HG02571 (cell line): Measurements from ENCODE around the gene NDUFB11.
"Not testable (repeated sequence)": the region's sequence is repeated elsewhere in the genome, so short reads cannot be mapped to it uniquely, and the experiment has no call there.

Experiments
- ATAC-seq: cut with Tn5 transposase; IDR thresholded peaks from one replicate; pipeline ENCODE4 v1.9.1; 2021; ENCODE audit warnings: mild to moderate bottlenecking, moderate library complexity; ENCODE audit not compliant: unreplicated experiment

The NDUFB11 gene

DNA sequence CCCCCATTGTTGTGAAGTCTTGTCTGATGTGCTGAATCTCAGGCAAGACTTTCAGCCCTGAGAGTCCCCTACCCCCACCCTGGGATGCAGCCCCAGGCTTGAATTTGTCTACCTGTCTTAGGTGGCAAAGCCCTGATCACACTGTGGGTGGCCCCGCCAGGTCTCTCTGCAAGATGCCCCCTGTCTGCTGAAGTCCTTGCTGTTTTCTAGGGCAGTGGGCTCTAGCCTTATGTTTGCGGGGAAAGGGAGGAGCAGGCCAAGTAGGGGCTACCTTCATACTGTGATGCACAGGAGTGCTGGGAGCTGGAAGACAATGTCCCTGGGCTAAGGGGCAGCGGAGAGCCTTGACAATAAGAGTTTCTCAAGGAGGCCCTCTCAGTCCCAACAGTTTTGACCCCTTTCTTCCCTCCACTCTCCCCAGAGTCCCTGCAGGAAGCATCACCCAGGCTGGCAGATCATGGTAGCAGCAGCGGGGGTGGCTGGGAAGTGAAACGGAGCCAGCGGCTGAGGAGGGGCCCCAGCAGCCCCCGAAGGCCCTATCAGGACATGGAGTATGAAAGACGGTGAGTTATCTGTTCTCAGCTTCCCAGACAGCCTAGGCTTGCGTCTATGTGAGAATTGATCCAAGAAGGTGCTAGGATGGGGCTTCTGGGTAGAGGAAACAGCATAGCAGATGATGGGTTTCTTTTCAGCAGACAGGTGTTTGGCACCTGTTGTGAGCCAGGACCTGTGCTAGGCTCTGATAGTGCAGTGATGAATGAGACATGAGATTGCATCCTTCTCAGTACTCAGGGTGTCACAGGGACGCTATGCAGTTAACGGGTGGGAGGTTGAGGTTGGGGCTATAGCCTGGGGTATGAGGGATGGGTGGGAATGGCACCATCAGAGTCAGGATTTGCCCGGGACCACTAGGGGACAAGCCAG lies 2.7 kb upstream of the NDUFB11 start:
- ATAC-seq = no peak

DNA sequence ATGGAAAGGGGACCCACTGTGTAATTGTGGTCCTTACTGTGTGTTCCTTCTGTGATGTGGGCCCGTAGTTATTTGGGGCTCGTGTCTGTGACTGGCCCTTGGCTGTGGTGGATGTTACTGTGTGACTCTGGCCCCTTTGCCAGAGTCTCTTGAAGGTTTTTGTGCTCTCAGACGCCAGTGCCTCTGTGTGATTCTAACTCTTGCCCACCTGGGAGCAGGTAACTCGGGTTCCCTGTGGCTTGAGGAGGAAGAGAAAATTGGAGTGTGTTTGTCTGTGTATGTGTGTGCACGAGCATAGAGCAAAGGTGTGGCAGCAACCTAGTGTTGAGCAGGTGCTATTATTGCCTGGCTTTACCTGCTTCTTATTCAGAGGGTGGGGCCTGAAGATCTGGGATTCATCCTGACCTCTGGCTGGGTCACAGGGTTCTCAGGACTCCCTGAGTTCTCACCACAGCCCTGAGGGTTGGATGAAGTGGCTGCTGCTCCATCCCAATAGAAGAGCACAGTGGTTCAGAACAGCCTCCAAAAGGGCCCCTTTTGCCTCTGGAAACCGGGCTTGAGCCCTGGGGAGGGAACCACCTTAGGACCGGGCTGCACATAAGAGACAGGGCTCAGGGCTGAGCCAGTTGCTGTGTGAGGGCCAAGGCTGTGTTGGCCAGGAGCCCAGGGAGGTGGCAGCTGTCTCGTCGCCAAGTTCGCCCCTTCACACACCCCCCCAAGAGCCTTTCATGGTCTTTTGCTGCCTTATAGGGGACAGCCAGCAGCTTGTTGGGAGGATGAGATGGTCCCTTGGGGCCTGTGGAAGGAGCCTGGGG lies 1.8 kb upstream of the NDUFB11 start:
- no peak for ATAC-seq

DNA sequence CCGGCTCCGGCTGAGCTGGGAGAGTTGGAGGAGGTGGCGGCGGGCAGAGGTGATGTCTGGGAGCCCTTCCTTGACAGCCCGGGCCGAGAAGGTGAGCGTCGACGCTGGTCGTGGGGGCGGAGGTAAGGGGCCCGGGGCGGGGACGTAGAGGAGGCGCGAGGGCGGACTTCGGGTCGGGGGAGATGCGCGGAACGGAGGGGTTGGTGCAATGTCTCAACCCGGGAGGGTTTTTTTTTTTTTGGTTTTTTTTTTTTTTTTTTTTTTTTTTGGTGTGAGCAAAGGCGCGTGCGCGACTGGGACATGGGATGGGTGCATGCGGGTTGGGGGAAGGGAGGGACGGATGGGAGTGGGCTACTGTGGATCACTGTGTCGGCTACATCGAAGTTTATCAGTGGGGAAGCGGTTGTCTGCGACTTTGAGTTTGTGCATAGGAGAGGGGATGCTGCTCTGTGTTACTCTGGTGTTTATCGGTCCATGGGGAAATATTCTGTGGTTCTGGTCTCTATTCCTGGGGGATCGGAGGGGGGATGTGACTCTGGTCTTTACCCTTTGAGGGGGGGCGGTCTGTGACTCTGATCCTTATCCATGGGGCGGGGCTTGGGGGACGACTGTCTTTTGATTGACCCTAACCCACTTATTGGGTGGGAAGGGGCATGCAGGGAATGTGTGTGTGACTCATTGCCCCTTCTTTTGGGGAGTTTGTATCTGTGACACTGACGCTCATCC lies 1.1 kb upstream of the NDUFB11 start:
- ATAC-seq = peak; percentile 29

DNA sequence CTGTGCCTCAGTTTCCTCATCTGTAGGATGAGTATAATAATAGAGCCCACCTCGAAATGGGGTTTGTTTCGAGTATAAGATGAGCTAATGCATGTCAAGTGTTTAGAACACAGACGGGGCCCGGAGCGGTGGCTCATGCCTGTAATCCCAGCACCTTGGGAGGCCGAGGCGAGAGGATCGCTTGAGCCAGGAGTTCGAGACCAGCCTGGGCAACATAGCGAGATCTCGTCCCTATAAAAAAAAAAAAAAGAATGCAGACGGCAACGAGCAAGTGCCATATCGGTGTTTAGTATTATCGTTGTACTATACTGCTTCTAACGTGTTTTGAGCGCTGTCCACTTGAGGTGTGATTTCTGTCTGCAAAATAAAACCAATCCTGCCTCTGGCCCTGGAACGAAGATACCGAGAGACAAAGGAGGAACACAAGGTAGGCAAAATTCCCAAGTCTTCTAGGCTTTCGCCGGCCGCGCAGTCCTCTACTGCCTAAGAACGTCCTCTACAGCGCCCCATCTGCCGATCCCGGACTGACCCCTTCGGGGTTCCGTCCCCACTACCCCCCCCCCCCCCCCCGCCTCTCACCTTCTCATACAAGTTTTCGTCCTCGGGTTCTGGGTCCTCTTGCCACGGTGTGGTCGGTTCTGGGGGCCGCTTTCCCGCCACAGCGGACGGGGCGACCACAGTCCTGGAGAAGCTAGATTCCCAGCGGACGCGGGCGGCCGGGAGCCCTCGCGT lies 442 bp downstream of the NDUFB11 start:
- ATAC-seq = peak; percentile 15

DNA sequence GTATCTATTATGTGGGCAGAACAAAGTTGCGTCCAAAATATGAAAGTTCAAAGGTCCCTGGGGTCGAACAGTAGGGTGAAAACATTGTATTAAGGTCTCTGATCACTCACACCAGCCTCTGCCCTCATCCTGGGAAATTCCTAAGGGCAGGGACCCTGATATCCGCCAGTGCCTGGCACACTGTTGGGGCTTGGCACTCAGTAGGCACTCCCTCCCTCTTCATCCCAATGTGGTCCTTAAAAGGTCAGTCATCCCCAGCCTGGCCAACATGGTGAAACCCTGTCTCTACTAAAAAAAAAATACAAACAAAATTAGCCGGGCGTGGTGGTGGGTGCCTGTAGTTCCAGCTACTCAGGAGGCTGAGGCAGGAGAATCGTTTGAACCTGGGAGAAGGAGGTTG lies 6.3 kb downstream of the NDUFB11 start:
- no peak for ATAC-seq

DNA sequence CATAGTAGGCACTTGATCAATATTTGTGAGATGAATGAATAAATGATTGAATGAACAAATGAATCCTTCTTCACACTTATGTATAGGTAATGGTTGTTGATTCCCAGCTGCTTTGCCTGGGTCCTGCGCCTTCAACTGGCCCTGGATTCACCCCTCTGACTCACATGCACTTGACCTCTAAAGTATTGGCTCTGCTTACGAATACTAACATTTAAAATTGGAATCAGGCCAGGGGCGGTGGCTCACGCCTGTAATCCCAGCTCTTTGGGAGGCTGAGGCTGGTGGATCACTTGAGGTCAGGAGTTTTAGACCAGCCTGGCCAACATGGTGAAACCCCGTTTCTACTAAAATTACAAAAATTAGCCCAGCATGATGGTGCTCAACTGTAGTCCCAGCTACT lies 8.9 kb downstream of the NDUFB11 start:
- ATAC-seq = not testable (repeated sequence)

DNA sequence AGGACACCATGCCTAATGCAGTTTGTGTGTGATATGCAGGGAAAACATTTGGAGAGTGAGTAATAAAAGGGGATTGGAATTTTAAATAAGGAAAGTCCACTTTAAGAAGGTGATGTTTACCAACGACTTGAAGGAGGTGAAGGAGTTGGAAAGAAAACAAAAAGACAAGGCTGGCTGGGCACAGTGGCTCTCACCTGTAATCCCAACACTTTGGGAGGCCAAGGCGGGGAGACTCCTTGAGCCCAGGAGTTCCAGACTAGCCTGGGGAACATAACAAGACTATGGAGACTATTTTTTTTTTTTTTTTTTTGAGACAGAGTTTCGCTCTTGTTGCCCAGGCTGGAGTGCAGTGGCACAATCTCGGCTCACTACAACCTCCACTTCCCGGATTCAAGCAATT lies 11.0 kb downstream of the NDUFB11 start:
- no peak for ATAC-seq

DNA sequence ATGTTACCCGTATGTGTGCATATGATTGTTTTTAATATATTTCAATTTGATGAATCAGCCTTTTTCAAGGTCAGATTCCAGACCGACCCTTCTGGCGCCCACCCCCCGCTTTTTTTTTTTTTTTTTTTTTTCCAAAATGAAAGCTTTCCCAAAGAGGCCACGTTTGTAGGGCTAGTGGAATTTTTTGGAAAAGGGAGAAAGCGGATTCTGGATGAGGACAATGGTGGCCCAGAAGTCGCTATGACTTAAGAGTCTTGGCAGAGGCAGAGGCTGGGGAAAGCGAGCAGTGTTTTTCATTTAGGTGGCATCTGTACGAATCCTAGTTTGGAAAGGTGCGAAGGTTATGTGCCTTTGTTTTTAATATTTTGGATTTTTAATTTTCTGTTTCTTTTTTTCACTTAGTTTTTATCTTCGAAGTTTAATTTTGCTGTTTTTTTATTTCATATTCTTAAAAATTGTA lies 14.6 kb downstream of the NDUFB11 start:
- ATAC-seq = no peak

DNA sequence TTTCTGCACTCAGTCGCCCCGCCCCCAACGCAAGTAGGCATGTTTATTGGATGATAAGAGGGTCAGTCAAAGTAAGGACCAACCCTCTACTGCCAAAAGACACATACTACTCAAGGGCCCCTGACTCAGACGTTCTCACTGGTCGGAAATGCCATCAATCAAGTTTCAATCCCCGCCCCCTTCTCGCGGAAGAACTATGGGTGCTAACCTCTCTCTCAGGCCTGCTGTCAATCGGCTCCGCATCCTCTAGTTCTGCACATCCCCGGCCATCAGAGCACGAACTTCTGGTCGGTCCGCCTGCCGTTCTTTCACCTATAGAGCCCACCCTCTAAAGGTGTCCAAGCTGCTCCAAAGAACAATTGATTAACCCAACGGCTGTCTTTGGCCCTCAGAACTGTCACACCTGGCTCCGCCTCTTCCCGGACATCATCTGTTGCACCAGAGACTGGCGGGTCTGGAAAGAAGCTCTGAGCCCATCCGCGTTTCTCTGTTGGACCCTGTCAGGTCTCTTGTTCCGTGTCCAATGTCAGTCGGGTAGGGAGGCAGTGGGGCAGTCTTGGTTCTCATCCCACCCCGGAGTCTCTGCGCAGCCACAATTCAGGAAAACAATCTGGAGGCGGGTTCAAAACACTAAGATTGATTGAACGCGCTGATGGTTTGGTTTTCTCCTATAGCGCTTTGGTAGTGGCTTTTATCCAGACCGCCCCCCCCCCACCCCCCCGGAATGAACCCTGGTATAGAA lies 15.2 kb downstream of the NDUFB11 start:
- peak; percentile 96 for ATAC-seq

DNA sequence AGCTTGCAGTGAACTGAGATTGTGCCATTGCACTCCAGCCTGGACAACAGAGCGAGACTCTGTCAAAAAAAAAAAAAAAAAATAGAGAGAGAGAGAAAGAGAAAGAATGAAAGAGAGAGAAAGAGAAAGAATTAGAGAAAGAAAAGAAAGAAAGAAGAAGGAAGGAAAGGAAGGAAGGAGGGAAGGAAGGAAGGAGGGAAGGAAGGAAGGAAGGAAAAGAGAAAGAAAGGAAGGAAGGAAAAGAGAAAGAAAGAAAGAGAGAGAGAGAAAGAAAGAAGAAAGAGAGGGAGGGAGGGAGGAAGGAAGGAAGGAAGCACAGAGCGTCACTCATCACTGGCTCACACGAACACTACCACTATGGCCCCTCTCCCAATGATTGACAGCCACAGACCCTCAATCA lies 20.0 kb downstream of the NDUFB11 start:
- ATAC-seq = not testable (repeated sequence)

DNA sequence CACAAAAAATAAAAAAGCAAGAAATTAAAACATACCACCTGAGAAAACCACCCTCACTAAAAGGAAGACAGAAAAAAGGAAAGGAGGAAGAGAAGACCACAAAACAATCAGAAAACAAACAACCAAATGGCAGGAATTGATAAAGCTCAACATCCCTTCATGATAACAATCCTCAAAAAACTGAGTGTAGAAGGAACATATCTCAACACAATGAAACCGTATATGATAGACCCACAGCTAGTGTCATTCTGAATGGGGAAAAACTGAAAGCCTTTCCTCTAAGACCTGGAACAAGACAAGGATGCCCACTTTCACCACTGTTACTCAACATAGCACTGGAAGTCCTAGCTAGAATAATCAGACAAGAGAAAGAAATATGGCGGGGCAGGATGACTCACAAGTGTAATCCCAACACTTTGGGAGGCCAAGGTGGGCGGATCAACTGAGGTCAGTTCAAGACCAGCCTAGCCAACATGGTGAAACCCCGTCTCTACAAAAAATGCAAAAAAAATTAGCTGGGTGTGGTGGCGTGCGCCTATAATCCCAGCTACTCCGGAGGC lies 27.9 kb downstream of the NDUFB11 start:
- not testable (repeated sequence) for ATAC-seq

DNA sequence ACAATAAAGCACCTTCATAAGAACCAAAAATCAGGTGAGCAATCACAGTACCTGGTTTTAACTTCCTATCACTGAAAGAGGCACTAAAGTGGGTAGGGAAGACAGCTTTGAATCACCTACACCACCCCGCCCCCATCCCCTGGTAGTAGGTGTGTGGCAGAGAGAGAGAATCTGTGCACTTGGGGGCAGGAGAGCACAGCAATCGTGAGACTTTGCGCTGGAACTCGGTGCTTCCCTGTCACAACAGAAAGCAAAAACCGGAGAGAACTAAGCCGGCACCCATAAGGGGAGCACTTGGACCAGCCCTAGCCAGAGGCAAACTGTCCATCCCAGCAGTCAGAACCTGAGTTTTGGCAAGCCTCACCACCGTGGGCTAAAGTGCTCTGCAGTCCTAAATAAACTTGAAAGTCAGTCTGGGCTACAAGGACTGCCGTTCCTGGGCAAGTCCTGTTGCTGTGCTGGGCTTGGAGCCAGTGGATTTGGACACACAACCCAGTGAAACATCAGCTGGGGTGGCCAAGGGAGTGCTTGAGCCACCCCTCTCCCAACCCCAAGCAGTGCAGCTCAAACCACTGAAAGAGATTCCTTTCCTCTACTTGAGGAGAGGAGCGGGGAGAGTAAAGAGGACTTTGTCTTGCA lies 32.1 kb downstream of the NDUFB11 start:
- no peak for ATAC-seq

DNA sequence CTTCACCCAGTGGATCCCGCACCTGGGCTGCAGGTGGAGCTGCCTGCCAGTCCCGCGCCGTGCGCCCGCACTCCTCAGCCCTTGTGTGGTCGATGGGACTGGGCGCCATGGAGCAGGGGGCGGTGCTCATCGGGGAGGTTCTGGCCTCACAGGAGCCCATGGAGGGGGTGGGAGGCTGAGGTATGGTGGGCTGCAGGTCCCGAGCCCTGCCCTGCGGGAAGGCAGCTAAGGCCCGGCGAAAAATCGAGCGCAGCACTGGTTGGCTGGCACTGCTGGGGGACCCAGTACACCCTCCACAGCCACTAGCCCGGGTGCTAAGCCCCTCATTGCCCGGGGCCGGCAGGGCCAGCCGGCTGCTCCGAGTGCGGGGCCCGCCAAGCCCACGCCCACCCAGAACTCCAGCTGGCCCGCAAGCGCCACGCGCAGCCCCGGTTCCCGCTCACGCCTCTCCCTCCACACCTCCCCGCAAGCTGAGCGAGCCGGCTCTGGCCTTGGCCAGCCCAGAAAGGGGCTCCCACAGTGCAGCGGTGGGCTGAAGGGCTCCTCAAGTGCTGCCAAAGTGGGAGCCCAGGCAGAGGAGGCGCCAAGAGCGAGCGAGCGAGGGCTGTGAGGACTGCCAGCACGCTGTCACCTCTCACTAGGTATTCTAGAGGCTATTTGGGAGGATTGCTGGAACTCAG lies 33.4 kb downstream of the NDUFB11 start:
- ATAC-seq = not testable (repeated sequence)

DNA sequence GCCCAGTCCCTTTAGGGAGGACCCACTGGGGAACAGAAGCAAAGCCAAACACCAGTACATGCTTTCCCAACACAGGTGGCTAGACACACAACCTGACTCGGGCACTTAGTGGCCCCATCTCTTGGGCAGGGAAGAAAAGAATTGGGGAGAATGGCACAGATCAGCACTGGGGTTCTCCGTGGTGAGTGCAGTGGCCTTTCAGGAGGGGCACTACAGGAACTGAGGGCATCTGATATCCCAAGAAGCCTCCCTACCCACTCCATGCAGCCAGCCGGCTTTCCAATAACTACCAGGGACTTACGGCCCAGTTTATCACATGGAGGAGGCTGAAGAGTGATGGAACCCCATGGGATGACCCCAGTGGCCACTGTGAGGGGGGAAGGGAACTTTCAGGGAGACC lies 43.3 kb downstream of the NDUFB11 start:
- ATAC-seq = no peak

DNA sequence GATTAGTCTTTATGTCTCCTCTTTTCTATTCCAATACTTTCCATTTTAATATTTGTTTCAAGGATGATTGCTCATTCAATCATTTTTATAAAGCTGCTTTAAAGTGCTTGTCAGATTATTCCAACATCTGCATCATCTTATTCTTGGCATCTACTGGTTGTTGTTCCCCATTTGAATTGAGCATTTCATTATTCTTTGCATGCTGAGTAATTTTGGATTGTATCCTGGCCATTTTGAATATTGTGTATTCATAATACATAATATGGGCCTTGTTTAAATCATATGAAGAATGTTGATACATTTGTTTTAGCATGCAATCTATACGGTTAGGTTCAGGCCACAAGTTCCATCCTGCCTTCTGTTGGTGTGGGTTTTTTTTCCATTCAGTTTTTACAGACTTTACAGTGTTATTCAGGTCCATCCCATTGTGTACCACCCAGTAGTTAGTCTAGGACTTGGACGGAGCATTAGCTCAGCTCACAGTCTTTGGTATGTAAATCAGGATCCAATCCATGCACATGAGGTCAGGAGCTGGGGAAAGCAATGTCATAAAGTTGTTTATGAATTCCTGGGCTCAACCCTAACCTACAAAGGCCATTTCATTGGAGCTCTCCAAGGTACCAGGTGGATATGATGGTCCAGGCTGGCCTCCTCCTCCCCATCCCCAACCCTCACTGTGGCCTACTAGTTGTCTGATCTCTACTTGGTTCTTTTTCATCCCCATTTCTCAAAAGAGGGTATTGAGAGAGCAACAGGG lies 46.0 kb downstream of the NDUFB11 start:
- ATAC-seq = no peak

DNA sequence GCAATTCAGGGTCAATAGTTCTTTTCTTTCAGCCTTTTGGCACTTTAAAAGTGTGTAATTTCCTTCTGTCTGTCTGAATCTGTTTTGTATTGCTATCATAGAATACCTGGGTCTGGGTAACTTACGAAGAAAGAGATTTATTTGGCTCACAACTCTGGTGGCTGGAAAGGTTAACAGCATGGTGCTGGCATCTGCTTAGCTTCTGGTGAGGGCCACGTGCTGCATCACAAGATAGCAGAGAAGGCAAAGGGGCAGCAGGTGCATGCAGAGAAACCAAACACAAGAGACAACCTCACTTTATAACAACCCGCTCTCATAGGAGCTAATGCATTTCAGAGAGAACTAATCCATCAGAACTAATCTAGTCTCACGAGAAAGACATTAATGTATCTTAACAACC lies 47.5 kb downstream of the NDUFB11 start:
- no peak for ATAC-seq

DNA sequence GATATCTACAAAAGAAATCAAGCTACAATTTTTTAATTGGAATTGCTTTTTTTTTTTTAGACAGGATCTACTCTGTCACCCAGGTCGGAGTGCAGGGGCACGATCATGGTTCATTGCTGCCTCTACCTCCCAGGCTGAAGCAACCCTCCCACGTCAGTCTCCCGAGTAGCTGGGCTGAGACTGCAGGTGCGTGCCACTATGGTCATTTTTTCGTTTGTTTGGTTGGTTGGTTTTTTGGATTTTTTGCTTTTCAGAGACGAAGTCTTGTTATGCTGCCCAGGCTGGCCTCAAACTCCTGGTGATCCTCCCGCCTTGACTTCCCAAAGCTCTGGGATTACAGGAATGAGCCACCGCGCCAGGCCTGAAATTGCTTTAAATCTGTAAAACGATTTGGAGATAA lies 50.6 kb downstream of the NDUFB11 start:
- no peak for ATAC-seq

DNA sequence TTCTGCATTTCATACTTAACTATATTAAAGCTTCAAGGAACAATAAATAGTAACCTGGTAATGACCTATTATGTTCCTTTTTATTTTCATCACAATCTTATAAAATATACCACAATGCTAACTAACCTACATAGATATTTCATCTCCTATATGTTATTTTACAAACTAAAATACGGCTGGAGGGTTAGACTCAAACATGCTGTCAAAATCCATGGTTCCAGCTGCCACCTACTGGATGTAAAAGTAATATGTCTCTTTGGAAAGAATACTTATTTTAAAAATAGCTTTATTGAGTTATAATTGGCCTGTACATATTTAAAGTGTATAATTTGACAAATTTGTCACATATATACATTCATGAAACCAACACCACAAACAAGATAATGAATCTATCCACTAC lies 51.3 kb downstream of the NDUFB11 start:
- no peak for ATAC-seq
